ENCODE data around the gene AP1S2. TPM values are rescaled to one million over a fixed set of nuclear protein-coding genes. Genes with fewer than 3 reads are reported as not detected.

The AP1S2 gene
- polyA plus RNA-seq (6.1 to 15.0 TPM (median 7.7 TPM) in 3 replicates), polyA minus RNA-seq (1.3 to 9.4 TPM (median 2.7 TPM) in 3 replicates)
- polyA plus RNA-seq (2011; ENCODE audit: low read depth), result 19.5 TPM
- polyA plus RNA-seq (2011; cell fraction: cytosol; rRNA removed), result 5.7 and 11.4 TPM in 2 replicates
- 3.2 and 5.4 TPM in 2 replicates for polyA plus RNA-seq (2011; cell fraction: nucleus; rRNA removed)
- 9.3 and 10.4 TPM in 2 replicates for polyA plus RNA-seq (2012; ENCODE audit: low replicate concordance)
- 5.9 TPM for polyA minus RNA-seq (2011; cell fraction: cytosol; rRNA and poly(A)+ RNA removed)
- polyA minus RNA-seq (2011; cell fraction: nucleus; rRNA and poly(A)+ RNA removed), result 0.63 and 2.1 TPM in 2 replicates

- Histone ChIP-seq H3K9me3 (ENCODE audit: control insufficient read depth, low read depth, low read length) (no peaks in the 10 kb centered on the region), H3K9ac (ENCODE audit: control insufficient read depth, extremely low read depth, insufficient read depth, low read length) (peak within 1 kb of the TSS; percentile 60), H3K4me1 (ENCODE audit: control insufficient read depth, extremely low read depth, insufficient read depth, low read length) (peaks cover 14% of the 10 kb centered on the region), H3K4me3 (ENCODE audit: control insufficient read depth in 2 of 3, extremely low read depth in 1 of 3, insufficient read depth in 2 of 3, low read depth in 1 of 3, low read length in 3 of 3) (peak within 1 kb of the TSS; percentile 70 to 84 (median 73)), H3K27ac (ENCODE audit: control insufficient read depth, insufficient read depth, low read length) (no peak within 1 kb of the TSS), H3K36me3 (ENCODE audit: control insufficient read depth in 2 of 2, extremely low read depth in 1 of 2, insufficient read depth in 2 of 2, low read length in 2 of 2) (no peaks in the 10 kb centered on the region), H2AFZ (ENCODE audit: control insufficient read depth, low read length) (peak within 1 kb of the TSS; percentile 73), H3K27me3 (ENCODE audit: control insufficient read depth, extremely low read depth, insufficient read depth, low read length) (peaks cover 11% of the 10 kb centered on the region), H3K9me1 (ENCODE audit: control insufficient read depth, extremely low read depth, insufficient read depth, low read length) (no peaks in the 10 kb centered on the region), H3K79me2 (ENCODE audit: control insufficient read depth, insufficient read depth, low read length) (no peaks in the 10 kb centered on the region), H4K20me1 (ENCODE audit: control insufficient read depth, extremely low read depth, insufficient read depth, low read length) (no peaks in the 10 kb centered on the region), H3K4me2 (ENCODE audit: control insufficient read depth, extremely low read depth, insufficient read depth, low read depth, low read length) (peak within 1 kb of the TSS; percentile 92)
- TF ChIP-seq, protein P1, sequence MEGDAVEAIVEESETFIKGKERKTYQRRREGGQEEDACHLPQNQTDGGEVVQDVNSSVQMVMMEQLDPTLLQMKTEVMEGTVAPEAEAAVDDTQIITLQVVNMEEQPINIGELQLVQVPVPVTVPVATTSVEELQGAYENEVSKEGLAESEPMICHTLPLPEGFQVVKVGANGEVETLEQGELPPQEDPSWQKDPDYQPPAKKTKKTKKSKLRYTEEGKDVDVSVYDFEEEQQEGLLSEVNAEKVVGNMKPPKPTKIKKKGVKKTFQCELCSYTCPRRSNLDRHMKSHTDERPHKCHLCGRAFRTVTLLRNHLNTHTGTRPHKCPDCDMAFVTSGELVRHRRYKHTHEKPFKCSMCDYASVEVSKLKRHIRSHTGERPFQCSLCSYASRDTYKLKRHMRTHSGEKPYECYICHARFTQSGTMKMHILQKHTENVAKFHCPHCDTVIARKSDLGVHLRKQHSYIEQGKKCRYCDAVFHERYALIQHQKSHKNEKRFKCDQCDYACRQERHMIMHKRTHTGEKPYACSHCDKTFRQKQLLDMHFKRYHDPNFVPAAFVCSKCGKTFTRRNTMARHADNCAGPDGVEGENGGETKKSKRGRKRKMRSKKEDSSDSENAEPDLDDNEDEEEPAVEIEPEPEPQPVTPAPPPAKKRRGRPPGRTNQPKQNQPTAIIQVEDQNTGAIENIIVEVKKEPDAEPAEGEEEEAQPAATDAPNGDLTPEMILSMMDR (optimal IDR thresholded peaks at IDR 0.05 in 1 of 3, IDR thresholded peaks at IDR 0.05 in 1 of 3, conservative IDR thresholded peaks at IDR 0.05 in 1 of 3; ENCODE audit: extremely low read depth in 1 of 3, insufficient read depth in 2 of 3, low read length in 3 of 3), result no peak
- TF ChIP-seq EZH2 (IDR thresholded peaks at IDR 0.05; ENCODE audit: low read length), result peak; percentile 58
- dilution Hi-C loops (cut with MboI; ENCODE audit: extremely low pct_ligation_motif_present, low sequenced_read_pairs), result no loop called here
- DNase-seq (ENCODE audit: low read depth, low spot score) (peak; percentile 66), FAIRE-seq (peak; percentile 36)
Observed at GRCh38 chrX:15854712-15855567, at the start of gene AP1S2. Gene AP1S2 (minus strand): TSS chrX:15854813. CDS start chrX:15852524, 2,289 bp downstream.

- no peaks in the 10 kb centered on the region for H3K9me1 ChIP-seq (ENCODE audit: control insufficient read depth, extremely low read depth, insufficient read depth, low read length)
Observed at GRCh38 chrX:15903186-15903681, 48.6 kb upstream of the AP1S2 start.

More at GRCh38 chrX:15903186-15903681, 48.6 kb upstream of the AP1S2 start:
- Histone ChIP-seq H2AFZ (ENCODE audit: control insufficient read depth, low read length) (no peak overlapping the region), H3K4me2 (ENCODE audit: control insufficient read depth, extremely low read depth, insufficient read depth, low read depth, low read length) (no peak overlapping the region), H3K4me3 (ENCODE audit: control insufficient read depth in 2 of 3, extremely low read depth in 1 of 3, insufficient read depth in 2 of 3, low read depth in 1 of 3, low read length in 3 of 3) (no peak overlapping the region), H4K20me1 (ENCODE audit: control insufficient read depth, extremely low read depth, insufficient read depth, low read length) (no peaks in the 10 kb centered on the region), H3K9ac (ENCODE audit: control insufficient read depth, extremely low read depth, insufficient read depth, low read length) (no peak overlapping the region), H3K36me3 (ENCODE audit: control insufficient read depth in 2 of 2, extremely low read depth in 1 of 2, insufficient read depth in 2 of 2, low read length in 2 of 2) (no peaks in the 10 kb centered on the region), H3K27me3 (ENCODE audit: control insufficient read depth, extremely low read depth, insufficient read depth, low read length) (no peaks in the 10 kb centered on the region), H3K9me3 (ENCODE audit: control insufficient read depth, low read depth, low read length) (no peaks in the 10 kb centered on the region), H3K79me2 (ENCODE audit: control insufficient read depth, insufficient read depth, low read length) (no peaks in the 10 kb centered on the region), H3K4me1 (ENCODE audit: control insufficient read depth, extremely low read depth, insufficient read depth, low read length) (no peaks in the 10 kb centered on the region), H3K27ac (ENCODE audit: control insufficient read depth, insufficient read depth, low read length) (no peak overlapping the region)
- dilution Hi-C loops (cut with MboI; ENCODE audit: extremely low pct_ligation_motif_present, low sequenced_read_pairs), result no loop called here
- DNase-seq (ENCODE audit: low read depth, low spot score), result no peak
- TF ChIP-seq EZH2 (IDR thresholded peaks at IDR 0.05; ENCODE audit: low read length), result no peak
- TF ChIP-seq, protein P1 (optimal IDR thresholded peaks at IDR 0.05 in 1 of 3, IDR thresholded peaks at IDR 0.05 in 1 of 3, conservative IDR thresholded peaks at IDR 0.05 in 1 of 3; ENCODE audit: extremely low read depth in 1 of 3, insufficient read depth in 2 of 3, low read length in 3 of 3), result no peak
- no peak for FAIRE-seq
